Esophagus muscularis mucosa (tissue), 4 donors: ENCODE measurements around the gene SNAP23. TPM values are rescaled to one million over a fixed set of nuclear protein-coding genes. Genes with fewer than 3 reads are reported as not detected.

ENCODE experiments used
- DNase-seq: peaks from one replicate; pipeline ENCODE4 v3.0.0-alpha.2; 2017; ENCODE audit errors: extremely low spot score
- H3K27ac ChIP-seq, 4 donors: fragments of 200-600 bp; sonication (generic); replicated peaks in 1 of 4; 1 replicate in 3 of 4; 2 replicates in 1 of 4; pipeline ENCODE4 v1.5.1; 2016 to 2019; ENCODE audit warnings: mild to moderate bottlenecking in 1 of 4
- H3K27me3 ChIP-seq, 4 donors: fragments of 200-600 bp; sonication (generic); one replicate each; pipeline versions ENCODE4 v1.5.1 to v1.6.0; 2016 to 2019
- H3K36me3 ChIP-seq, 4 donors: fragments of 200-600 bp; sonication (generic); one replicate each; pipeline ENCODE4 v1.5.1; 2016 to 2019
- H3K4me1 ChIP-seq, 4 donors: fragments of 200-600 bp; sonication (generic); one replicate each; pipeline ENCODE4 v1.5.1; 2016 to 2019
- H3K4me3 ChIP-seq, 4 donors: fragments of 200-600 bp; sonication (generic); 1 replicate in 2 of 4; 2 replicates in 2 of 4; pipeline ENCODE4 v1.5.1; 2016 to 2019; ENCODE audit warnings: mild to moderate bottlenecking in 4 of 4, moderate library complexity in 1 of 4
- H3K9me3 ChIP-seq, 4 donors: fragments of 200-600 bp; sonication (generic); 1 replicate in 3 of 4; 2 replicates in 1 of 4; pipeline ENCODE4 v1.5.1; 2016 to 2019
- EP300 ChIP-seq: sonication (generic); formaldehyde crosslinking; IDR thresholded peaks from one replicate; pipeline ENCODE4 v1.6.1; 2017; ENCODE audit warnings: antibody characterized with exemption
- POLR2A ChIP-seq: fragments of 450-650 bp; IDR thresholded peaks from one replicate; pipeline ENCODE4 v1.6.1; 2017; ENCODE audit warnings: antibody characterized with exemption, moderate library complexity, mild to moderate bottlenecking, low read depth
- POLR2AphosphoS5 ChIP-seq, 2 donors: sonication (generic); formaldehyde crosslinking; IDR thresholded peaks; one replicate each; pipeline ENCODE4 v1.6.1; 2017; ENCODE audit warnings: antibody characterized with exemption in 2 of 2
- WGBS: methylation state at CpG from one replicate; pipeline ENCODE4 v1.1.5; 2018; 5-methylcytosine and 5-hydroxymethylcytosine counted together
- intact Hi-C: fragments of 100-400 bp; cut with DNase I; formaldehyde crosslinking; loops from one replicate; pipeline ENCODE4 v1.15.1; 2023
- total RNA-seq, 4 donors: library from RNA; depleted of rRNA; stranded (reverse); fragments of >200 nt; gene quantifications; one replicate each; pipeline versions ENCODE4 v1.1.0 to v1.2.1, GENCODE V29; 2016
- TF ChIP-seq, protein P1 (sequence below), 3 experiments: fragments of 200-600 bp in 2 of 3; fragments of 450-650 bp in 1 of 3; sonication (generic) in 2 of 3; IDR thresholded peaks; one replicate each; pipeline ENCODE4 v1.5.1; 2017 to 2019; ENCODE audit warnings: antibody characterized with exemption in 3 of 3, mild to moderate bottlenecking in 2 of 3, moderate library complexity in 1 of 3

SNAP23 gene
- total RNA-seq, 4 donors from 2014 or later, result 48.6 to 76.2 (median 55.1) TPM

DNA sequence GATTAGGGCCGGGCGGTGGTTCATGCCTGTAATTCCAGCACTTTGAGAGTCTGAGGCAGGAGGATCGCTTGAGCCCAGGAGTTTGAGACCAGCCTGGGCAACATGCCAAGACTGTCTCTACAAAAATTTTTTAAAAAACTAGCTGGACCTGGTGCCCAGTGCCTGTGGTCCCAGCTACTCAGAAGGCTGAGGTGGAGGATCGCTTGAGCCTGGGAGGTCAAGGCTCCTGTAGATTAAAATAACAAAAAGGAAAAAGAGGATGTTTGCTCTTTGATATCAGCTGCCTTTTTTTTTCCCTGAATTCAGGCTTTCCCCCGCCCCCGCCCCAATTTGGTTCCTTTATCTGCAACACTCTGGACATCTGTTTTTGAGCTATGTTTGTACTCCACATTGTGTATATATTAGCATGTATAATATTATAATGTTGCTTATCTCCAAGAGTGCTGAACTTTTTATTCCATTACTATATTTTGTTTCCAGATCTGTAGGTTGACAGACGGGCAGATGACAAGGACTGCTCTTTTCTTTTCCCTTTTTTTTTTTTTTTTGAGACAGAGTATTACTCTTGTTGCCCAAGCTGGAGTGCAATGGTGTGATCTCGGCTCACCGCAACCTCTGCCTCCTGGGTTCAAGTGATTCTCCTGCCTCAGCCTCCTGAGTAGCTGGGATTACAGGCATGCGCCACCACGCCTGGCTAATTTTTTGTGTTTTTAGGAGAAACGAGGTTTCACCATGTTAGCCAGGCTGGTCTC, 4.6 kb downstream of the SNAP23 start:
- H3K27ac ChIP-seq, result peak overlapping the region; percentile 35 to 61 (median 52)
- H3K4me3 ChIP-seq, result no peak overlapping the region
- no peak for TF ChIP-seq POLR2A
- no peaks in the 10 kb centered on the region for H3K27me3 ChIP-seq
- intact Hi-C loops, result no loop called here
- H3K9me3 ChIP-seq, result no peaks in the 10 kb centered on the region
- 75% methylated on average over 12 of the region's 12 CpGs for WGBS
- no peak for DNase-seq
- peaks cover 31 to 71% (median 56%) of the 10 kb centered on the region in 4 donors for H3K4me1 ChIP-seq
- peaks cover 0 to 4% (median 0%) of the 10 kb centered on the region in 4 donors for H3K36me3 ChIP-seq

DNA sequence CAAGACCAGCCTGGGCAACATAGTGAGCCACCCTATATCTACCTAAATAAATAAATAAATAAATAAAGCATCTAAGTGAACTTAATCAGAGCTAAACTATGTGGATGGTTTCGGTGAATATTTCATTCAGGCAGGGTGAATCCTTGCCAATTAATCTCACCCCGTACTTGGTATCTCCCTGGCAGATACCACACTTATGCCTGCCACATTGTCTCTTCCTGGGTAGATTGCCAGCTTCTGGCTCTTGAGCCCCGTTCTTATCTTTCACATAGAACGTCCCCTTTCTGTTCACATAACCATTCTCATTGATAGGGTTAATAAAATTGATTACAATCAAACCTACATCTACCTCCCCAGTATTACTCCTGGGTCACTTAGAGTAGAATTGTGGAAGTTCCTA, 7.0 kb downstream of the SNAP23 start:
- H3K36me3 ChIP-seq, result peaks cover 0 to 4% (median 0%) of the 10 kb centered on the region in 4 donors
- no peak for DNase-seq
- H3K4me3 ChIP-seq, result no peak overlapping the region
- no peak for TF ChIP-seq POLR2AphosphoS5 (IDR thresholded peaks at IDR 0.05)
- TF ChIP-seq POLR2A, result no peak
- TF ChIP-seq EP300, result no peak
- TF ChIP-seq, protein P1, sequence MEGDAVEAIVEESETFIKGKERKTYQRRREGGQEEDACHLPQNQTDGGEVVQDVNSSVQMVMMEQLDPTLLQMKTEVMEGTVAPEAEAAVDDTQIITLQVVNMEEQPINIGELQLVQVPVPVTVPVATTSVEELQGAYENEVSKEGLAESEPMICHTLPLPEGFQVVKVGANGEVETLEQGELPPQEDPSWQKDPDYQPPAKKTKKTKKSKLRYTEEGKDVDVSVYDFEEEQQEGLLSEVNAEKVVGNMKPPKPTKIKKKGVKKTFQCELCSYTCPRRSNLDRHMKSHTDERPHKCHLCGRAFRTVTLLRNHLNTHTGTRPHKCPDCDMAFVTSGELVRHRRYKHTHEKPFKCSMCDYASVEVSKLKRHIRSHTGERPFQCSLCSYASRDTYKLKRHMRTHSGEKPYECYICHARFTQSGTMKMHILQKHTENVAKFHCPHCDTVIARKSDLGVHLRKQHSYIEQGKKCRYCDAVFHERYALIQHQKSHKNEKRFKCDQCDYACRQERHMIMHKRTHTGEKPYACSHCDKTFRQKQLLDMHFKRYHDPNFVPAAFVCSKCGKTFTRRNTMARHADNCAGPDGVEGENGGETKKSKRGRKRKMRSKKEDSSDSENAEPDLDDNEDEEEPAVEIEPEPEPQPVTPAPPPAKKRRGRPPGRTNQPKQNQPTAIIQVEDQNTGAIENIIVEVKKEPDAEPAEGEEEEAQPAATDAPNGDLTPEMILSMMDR (IDR thresholded peaks at IDR 0.05), result no peak
- intact Hi-C loops, result no loop called here
- no peaks in the 10 kb centered on the region for H3K9me3 ChIP-seq
- WGBS, result 84% methylated on average over 4 of the region's 4 CpGs
- no peaks in the 10 kb centered on the region for H3K27me3 ChIP-seq
- H3K4me1 ChIP-seq, result peaks cover 26 to 60% (median 47%) of the 10 kb centered on the region in 4 donors
- no peak overlapping the region for H3K27ac ChIP-seq

DNA sequence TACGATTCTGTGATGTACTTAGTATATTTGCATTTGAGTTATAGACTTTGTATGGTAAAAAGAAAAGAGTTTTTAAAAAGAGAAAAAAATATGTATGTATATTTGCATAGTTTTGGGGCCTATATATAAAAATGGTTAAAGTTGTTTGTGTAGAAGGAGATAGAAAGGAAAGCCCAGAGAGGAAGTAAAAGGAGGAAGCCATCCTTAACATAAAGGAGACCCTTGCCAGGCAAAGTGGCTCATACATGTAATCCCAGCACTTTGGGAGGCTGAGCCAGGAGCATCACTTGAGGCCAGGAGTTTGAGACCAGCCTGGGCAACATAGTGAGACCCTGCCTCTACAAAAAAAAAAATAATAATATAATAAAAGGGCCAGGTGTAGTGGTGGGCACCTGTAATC, 8.4 kb downstream of the SNAP23 start:
- TF ChIP-seq EP300, result no peak
- TF ChIP-seq POLR2A, result no peak
- no peak for TF ChIP-seq POLR2AphosphoS5 (IDR thresholded peaks at IDR 0.05)
- TF ChIP-seq, protein P1 (IDR thresholded peaks at IDR 0.05), result no peak
- H3K27ac ChIP-seq, result no peak overlapping the region
- intact Hi-C loops, result no loop called here
- H3K36me3 ChIP-seq, result no peaks in the 10 kb centered on the region
- no peaks in the 10 kb centered on the region for H3K9me3 ChIP-seq
- peaks cover 37 to 58% (median 47%) of the 10 kb centered on the region in 4 donors for H3K4me1 ChIP-seq
- no peak for DNase-seq
- no peak overlapping the region for H3K4me3 ChIP-seq
- 92% methylated on average over 1 of the region's 1 CpG for WGBS
- no peaks in the 10 kb centered on the region for H3K27me3 ChIP-seq

DNA sequence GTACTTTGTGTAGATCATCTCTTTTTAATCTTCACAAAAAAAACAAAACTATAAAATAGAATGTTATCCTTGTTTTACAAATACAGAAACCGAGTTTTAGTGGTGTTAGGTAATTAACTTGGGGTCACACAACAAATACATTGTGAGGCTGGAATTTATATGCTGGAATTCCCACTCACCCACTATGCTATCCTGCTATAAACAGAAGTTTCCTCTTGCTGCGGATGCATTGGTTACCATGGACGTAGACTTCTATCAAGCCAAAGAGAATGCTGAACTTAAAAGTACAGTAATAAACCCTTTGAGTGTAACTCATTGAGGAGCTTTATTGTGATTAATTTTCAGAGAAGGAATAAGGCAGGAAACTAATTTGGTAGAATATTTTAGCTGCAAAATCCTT, 9.2 kb downstream of the SNAP23 start:
- intact Hi-C loops, result no loop called here

DNA sequence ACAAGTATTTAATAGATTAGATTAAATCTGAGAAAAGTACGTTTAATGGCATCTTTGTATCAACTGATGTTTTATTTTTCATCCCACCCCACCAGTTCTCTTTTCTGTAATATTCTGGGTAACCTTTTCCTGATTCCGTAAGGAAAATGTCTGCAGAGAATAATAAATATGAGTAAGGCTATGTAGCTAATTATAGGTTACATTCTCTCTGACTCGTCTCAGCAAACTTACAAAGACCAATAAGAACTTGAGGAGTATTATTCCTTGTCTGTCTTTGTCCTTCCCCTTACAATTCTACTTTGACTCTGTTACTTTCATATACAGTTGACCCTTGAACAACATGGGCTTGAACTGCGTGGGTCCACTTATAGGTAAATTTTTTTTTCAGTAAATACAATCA, 12.1 kb downstream of the SNAP23 start:
- Histone ChIP-seq H3K27ac (peak overlapping the region in 2 of 4 donors; percentile 2 to 33), H3K27me3 (no peaks in the 10 kb centered on the region), H3K9me3 (no peaks in the 10 kb centered on the region), H3K4me1 (peaks cover 24 to 39% (median 33%) of the 10 kb centered on the region in 4 donors), H3K36me3 (peaks cover 0 to 2% (median 0%) of the 10 kb centered on the region in 4 donors), H3K4me3 (no peak overlapping the region)
- no peak for TF ChIP-seq EP300
- no peak for TF ChIP-seq POLR2A
- TF ChIP-seq, protein P1 (IDR thresholded peaks at IDR 0.05), result no peak
- no peak for TF ChIP-seq POLR2AphosphoS5 (IDR thresholded peaks at IDR 0.05)
- intact Hi-C loops, result no loop called here
- no peak for DNase-seq
- WGBS, result 73% methylated on average over 4 of the region's 4 CpGs

More for the DNA sequence above, 9.2 kb downstream of the SNAP23 start:
- peaks cover 32 to 52% (median 41%) of the 10 kb centered on the region in 4 donors for H3K4me1 ChIP-seq
- H3K4me3 ChIP-seq, result no peak overlapping the region
- TF ChIP-seq, protein P1 (IDR thresholded peaks at IDR 0.05), result no peak
- no peak for TF ChIP-seq POLR2AphosphoS5 (IDR thresholded peaks at IDR 0.05)
- no peak for TF ChIP-seq POLR2A
- TF ChIP-seq EP300, result no peak
- DNase-seq, result no peak
- no peaks in the 10 kb centered on the region for H3K27me3 ChIP-seq
- peak overlapping the region in 1 of 4 donors; percentile 23 for H3K27ac ChIP-seq
- 41% methylated on average over 3 of the region's 3 CpGs for WGBS
- no peaks in the 10 kb centered on the region for H3K9me3 ChIP-seq
- no peaks in the 10 kb centered on the region for H3K36me3 ChIP-seq
